HG02623 (cell line): Measurements from ENCODE around the gene PARG.
"Not testable (repeated sequence)": the region's sequence is repeated elsewhere in the genome, so short reads cannot be mapped to it uniquely, and the experiment has no call there.

Experiments
- ATAC-seq: cut with Tn5 transposase; IDR thresholded peaks from one replicate; pipeline ENCODE4 v1.9.1; 2021; ENCODE audit warnings: moderate library complexity; ENCODE audit not compliant: unreplicated experiment

The PARG gene

GRCh38 chr10:49908290-49909080 is 33.3 kb downstream of the PARG start:
- not testable (repeated sequence) for ATAC-seq

GRCh38 chr10:49903829-49904228 is 38.0 kb downstream of the PARG start:
- not testable (repeated sequence) for ATAC-seq

- ATAC-seq: not testable (repeated sequence)
Observed at GRCh38 chr10:49900406-49900805, 41.4 kb downstream of the PARG start.

- not testable (repeated sequence) for ATAC-seq
Observed at GRCh38 chr10:49899999-49900398, 41.8 kb downstream of the PARG start.

- not testable (repeated sequence) for ATAC-seq
Observed at GRCh38 chr10:49890025-49890424, 51.8 kb downstream of the PARG start.

GRCh38 chr10:49884739-49885331 is 57.0 kb downstream of the PARG start:
- ATAC-seq: not testable (repeated sequence)

GRCh38 chr10:49883852-49884251 is 58.0 kb downstream of the PARG start:
- ATAC-seq: not testable (repeated sequence)

- not testable (repeated sequence) for ATAC-seq
Observed at GRCh38 chr10:49882327-49882726, 59.5 kb downstream of the PARG start.

GRCh38 chr10:49872740-49873139 is 69.1 kb downstream of the PARG start:
- ATAC-seq: not testable (repeated sequence)

- ATAC-seq: not testable (repeated sequence)
Observed at GRCh38 chr10:49871462-49871861, 70.4 kb downstream of the PARG start.

- ATAC-seq: not testable (repeated sequence)
Observed at GRCh38 chr10:49859933-49860332, 81.9 kb downstream of the PARG start.

GRCh38 chr10:49858697-49859382 is 83.0 kb downstream of the PARG start:
- not testable (repeated sequence) for ATAC-seq

GRCh38 chr10:49849520-49849919 is 92.3 kb downstream of the PARG start:
- ATAC-seq: not testable (repeated sequence)

GRCh38 chr10:49844775-49845595 is 96.8 kb downstream of the PARG start:
- ATAC-seq: no peak

- not testable (repeated sequence) for ATAC-seq
Observed at GRCh38 chr10:49842333-49842628, 99.5 kb downstream of the PARG start.

GRCh38 chr10:49841615-49842332 is 100.1 kb downstream of the PARG start:
- no peak for ATAC-seq

- no peak for ATAC-seq
Observed at GRCh38 chr10:49837685-49838084, 104.1 kb downstream of the PARG start.

- ATAC-seq: no peak
Observed at GRCh38 chr10:49837051-49837478, 104.8 kb downstream of the PARG start.

- no peak for ATAC-seq
Observed at GRCh38 chr10:49834976-49835375, 106.9 kb downstream of the PARG start.

GRCh38 chr10:49834201-49834600 is 107.6 kb downstream of the PARG start:
- no peak for ATAC-seq
